ENCODE measurements around the gene UTS2R.
"Not testable (repeated sequence)": the region's sequence is repeated elsewhere in the genome, so short reads cannot be mapped to it uniquely, and the experiment has no call there.

Gene UTS2R

DNA sequence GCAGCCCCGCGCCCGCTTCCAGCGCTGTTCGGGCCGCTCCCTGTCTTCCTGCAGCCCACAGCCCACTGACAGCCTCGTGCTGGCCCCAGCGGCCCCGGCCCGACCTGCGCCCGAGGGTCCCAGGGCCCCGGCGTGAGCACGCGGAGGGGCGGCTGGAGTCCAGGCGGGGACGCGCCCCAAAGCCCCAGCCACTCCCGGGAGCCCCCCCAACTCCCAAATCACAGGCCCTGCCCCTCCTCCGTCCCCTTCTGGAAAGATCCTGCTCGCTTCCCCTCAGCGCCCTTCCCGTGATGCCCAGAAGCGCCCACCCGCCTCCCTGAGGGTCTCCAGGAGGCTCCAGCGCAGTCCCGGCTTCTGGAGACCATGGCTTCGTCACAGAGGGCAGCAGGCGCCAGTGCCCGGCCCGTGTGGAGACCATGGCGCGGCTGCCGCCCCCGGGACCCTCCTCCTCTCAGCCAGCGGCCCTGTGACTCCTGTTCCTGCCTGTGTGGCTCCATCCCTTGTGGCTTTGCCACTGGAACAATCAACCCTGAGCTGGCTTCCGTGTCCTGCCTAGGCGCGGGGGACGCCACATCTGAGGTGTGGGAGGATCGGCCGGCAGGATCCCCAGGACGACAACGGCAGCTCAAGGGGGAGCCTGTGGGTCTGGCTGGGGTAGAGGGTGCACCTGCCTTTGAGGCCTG is 3.9 kb downstream of the UTS2R start:
- no peak for DNase-seq (ENCODE audit: low read depth)

DNA sequence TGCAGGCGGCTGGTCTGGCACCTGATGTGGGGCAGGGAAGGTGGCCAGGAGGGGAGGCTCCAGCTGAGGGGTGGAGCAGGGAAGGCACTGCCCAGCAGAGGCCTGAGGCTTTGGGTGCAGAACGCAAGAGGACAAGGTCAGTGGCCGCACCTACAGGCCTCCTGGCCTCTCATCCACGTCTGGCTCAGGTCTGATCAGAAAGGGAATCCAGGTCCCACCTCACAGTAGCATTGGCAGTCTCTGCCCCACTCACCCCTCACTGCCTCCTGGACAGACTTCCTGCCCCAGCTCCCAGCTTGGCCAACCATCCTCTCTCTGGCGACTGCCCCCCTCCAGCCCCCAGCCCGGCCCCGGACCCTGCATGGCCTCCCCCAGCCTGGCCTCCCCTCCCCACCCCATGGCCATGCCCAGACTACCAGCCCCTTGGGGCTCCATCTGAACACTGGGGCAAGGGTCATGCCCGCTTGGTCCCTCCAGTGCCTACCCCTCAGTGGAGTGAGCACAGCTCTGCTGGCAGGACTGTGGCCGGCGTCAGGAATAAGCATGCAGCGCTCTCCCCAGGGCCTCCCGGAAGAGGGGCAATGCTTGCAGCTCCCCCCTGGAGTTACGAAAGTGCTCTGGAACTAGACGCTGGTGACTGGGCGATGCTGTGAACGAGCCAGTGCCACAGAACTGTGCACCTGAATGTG is 4.6 kb downstream of the UTS2R start:
- no peak for DNase-seq (ENCODE audit: low read depth)

GRCh38 chr17:82377294-82377693 is 5.7 kb downstream of the UTS2R start:
- DNase-seq (ENCODE audit: low read depth): not testable (repeated sequence)

GRCh38 chr17:82377924-82378740 is 6.6 kb downstream of the UTS2R start:
- DNase-seq (ENCODE audit: low read depth): no peak

DNA sequence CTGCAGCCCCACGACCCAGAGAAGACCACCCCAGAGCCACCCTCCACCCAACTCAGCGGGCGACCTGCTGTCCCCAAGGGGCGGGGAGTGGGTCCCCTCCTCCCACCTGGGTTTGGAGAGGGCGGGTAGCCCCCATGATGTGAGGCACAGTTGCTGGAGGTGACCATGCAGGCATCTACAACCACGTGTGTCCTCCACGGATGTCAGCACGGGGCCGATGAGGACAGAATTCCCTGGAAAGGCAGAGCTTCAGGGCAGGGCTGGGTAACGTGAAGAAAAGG is 7.1 kb downstream of the UTS2R start:
- DNase-seq (ENCODE audit: low read depth): no peak

- no peak for DNase-seq (ENCODE audit: low read depth)
These were observed 9.5 kb downstream of the UTS2R start for GRCh38 chr17:82380860-82381702.

GRCh38 chr17:82381703-82382009 is 10.1 kb downstream of the UTS2R start:
- DNase-seq (ENCODE audit: low read depth): not testable (repeated sequence)

GRCh38 chr17:82382220-82382932 is 10.8 kb downstream of the UTS2R start:
- DNase-seq (ENCODE audit: low read depth): not testable (repeated sequence)

DNA sequence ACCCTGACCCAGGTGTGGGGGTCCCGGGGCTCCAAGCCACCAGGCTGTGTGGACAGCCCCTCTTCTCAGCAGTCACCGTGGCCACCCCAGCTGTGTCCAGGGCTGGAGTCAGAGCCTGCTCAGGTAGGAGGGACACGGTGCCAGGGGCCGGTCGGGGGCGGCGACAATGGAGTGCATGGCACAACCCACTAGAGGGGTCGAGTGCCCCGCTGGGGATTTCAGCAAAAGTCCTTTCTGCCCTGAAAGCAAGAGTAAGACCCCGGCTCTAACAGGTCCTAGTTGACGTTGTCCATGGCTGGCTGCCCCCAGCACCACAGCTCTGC is 11.3 kb downstream of the UTS2R start:
- DNase-seq (ENCODE audit: low read depth): no peak

DNA sequence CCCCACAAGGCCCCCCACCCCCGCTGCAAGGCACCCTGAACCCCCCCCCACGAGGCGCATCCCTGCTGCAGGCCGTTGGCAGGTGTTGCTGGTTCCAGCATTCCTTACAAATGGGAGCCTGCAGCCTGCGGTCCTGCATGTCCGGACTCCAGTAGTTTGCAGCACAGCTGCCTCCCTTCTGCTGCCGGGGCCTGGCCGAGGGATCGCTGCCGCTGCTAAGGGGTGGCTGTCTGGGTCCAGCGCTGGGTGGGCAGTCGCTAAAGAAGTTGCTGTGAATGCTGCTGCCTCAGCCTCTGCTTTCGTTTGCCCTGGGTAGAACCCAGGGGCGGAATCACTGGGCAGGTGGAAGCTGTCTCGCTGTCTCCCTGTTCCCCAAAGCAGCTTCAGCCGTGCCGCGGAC is 11.8 kb downstream of the UTS2R start:
- no peak for DNase-seq (ENCODE audit: low read depth)

GRCh38 chr17:82384051-82384729 is 12.6 kb downstream of the UTS2R start:
- DNase-seq (ENCODE audit: low read depth): no peak

GRCh38 chr17:82384730-82385481 is 13.3 kb downstream of the UTS2R start:
- no peak for DNase-seq (ENCODE audit: low read depth)

DNA sequence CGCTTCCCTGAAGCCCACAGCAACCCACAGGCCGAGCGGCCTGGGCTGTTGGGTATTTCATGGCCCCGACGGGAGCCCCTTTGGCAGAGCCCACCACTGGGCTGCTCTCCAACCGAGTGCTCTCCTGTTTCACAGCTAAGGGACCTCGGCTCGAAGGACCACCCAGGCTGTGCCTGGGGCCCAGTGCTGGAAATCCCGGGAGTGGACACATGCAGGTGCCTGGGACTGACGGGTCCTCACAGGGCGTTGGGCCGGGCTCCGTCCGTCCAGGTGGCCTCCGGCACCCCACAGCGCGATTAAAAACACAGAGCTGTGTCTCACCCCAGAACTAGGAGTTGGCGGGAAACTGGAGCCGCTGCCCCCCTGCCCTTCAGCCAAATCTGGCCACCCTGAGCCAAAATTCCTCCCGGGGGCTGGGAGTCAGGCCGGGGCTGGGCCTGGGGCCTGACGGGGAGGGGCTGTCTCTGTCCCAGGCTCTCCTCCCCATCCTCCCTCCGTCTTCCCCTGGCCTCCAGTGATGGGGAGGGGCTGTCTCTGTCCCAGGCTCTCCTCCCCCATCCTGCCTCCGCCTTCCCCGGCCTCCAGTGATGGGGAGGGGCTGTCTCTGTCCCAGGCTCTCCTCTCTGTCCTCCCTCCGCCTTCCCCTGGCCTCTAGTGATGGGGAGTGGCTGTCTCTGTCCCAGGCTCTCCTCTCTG is 14.1 kb downstream of the UTS2R start:
- DNase-seq (ENCODE audit: low read depth): no peak

DNA sequence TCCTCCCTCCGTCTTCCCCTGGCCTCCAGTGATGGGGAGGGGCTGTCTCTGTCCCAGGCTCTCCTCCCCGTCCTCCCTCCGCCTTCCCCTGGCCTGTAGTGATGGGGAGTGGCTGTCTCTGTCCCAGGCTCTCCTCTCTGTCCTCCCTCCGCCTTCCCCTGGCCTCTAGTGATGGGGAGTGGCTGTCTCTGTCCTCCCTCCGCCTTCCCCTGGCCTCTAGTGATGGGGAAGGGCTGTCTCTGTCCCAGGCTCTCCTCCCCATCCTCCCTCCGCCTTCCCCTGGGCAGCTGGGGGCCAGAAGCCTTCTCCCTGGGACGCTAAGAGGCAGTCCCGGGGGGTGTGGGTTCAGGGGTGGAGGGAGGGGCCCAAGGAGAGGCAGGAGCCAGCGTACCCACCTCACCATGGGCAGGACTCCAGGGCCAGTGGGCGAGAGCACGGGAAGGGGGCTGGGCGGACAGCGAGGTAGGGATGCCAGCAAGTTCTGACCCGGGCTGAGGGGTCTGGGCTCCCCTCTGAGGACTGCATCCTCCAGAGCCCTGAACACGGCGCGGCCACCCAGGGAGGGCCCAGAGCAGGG is 14.8 kb downstream of the UTS2R start:
- no peak for DNase-seq (ENCODE audit: low read depth)

- no peak for DNase-seq (ENCODE audit: low read depth)
These were observed 15.5 kb downstream of the UTS2R start for GRCh38 chr17:82386881-82387704.

GRCh38 chr17:82387705-82388106 is 16.1 kb downstream of the UTS2R start:
- DNase-seq (ENCODE audit: low read depth): no peak

- DNase-seq (ENCODE audit: low read depth): no peak
These were observed 16.8 kb downstream of the UTS2R start for GRCh38 chr17:82388223-82388921.

DNA sequence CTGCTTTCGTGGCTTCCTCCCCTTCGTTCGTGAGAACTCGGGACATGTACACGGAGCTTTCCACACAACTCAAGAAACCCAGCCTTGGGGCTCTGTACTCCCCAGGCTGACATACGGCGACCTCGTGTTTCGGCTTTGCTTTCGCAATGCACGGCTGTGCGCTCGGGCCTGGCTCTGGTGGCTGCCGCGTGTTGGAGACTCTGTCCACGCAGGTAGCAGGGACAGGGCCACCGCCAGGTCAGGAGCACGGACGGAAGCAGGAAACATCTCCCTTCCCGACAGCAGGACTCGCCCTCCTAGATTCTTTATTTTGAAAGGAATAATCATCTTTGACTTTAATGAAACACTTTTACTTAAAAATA is 17.3 kb downstream of the UTS2R start:
- DNase-seq (ENCODE audit: low read depth): no peak
